A549 (cell line): ENCODE measurements around the gene GAMT.

Experiments used
- CBX8 ChIP-seq: fragments of 200-600 bp; sonication (generic); IDR thresholded peaks from 2 replicates; pipeline ENCODE4 v1.6.1; 2016
- EP300 ChIP-seq, 2 experiments: fragments of >200 bp; sonication (Bioruptor Twin); formaldehyde crosslinking; IDR thresholded peaks; 2 replicates in 1 of 2; 3 replicates in 1 of 2; pipeline ENCODE4 v1.6.1; 2016 to 2017
- MAX ChIP-seq: IDR thresholded peaks from 2 replicates; pipeline ENCODE4 v1.6.1; 2012
- MAZ ChIP-seq: fragments of 150-350 bp; IDR thresholded peaks from 2 replicates; pipeline ENCODE4 v1.6.1; 2014; ENCODE audit warnings: antibody characterized with exemption, low read depth, low read length, borderline replicate concordance
- MYC ChIP-seq: IDR thresholded peaks from 2 replicates; pipeline ENCODE4 v1.6.1; 2012; ENCODE audit warnings: mild to moderate bottlenecking, inconsistent platforms, low read length, improper control_type of control experiment, borderline replicate concordance
- NFE2L2 ChIP-seq: fragments of 150-350 bp; conservative IDR thresholded peaks from 2 replicates; pipeline ENCODE4 v1.6.1; 2014; ENCODE audit warnings: low read length
- PHF8 ChIP-seq: fragments of 200-600 bp; sonication (generic); IDR thresholded peaks from 2 replicates; pipeline ENCODE4 v1.6.1; 2016; ENCODE audit warnings: low read depth, mild to moderate bottlenecking, antibody characterized with exemption, moderate library complexity, borderline replicate concordance
- SMC3 ChIP-seq: fragments of >200 bp; sonication (Bioruptor Twin); formaldehyde crosslinking; IDR thresholded peaks from 3 replicates; pipeline ENCODE4 v1.6.1; 2018; ENCODE audit warnings: inconsistent platforms
- TF ChIP-seq, protein P1 (sequence below): fragments of >200 bp; sonication (Bioruptor Twin); formaldehyde crosslinking; IDR thresholded peaks from 3 replicates; pipeline ENCODE4 v1.5.1; 2016

- TF ChIP-seq, protein P1, sequence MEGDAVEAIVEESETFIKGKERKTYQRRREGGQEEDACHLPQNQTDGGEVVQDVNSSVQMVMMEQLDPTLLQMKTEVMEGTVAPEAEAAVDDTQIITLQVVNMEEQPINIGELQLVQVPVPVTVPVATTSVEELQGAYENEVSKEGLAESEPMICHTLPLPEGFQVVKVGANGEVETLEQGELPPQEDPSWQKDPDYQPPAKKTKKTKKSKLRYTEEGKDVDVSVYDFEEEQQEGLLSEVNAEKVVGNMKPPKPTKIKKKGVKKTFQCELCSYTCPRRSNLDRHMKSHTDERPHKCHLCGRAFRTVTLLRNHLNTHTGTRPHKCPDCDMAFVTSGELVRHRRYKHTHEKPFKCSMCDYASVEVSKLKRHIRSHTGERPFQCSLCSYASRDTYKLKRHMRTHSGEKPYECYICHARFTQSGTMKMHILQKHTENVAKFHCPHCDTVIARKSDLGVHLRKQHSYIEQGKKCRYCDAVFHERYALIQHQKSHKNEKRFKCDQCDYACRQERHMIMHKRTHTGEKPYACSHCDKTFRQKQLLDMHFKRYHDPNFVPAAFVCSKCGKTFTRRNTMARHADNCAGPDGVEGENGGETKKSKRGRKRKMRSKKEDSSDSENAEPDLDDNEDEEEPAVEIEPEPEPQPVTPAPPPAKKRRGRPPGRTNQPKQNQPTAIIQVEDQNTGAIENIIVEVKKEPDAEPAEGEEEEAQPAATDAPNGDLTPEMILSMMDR, result no peak
- TF ChIP-seq NFE2L2 (no peak), SMC3 (no peak), EP300 (IDR thresholded peaks at IDR 0.05) (no peak), PHF8 (no peak), CBX8 (no peak), MAZ (no peak), MYC (no peak), MAX (no peak)
Measured at GRCh38 chr19:1449467-1450442, 48.4 kb upstream of the GAMT start, which contains the start of gene APC2.
